ENCODE measurements around the gene FOXR1.

The FOXR1 gene

GRCh38 chr11:119028346-119029068, 56.9 kb downstream of the FOXR1 start:
- DNase-seq, result no peak

- DNase-seq, result no peak
Measured at GRCh38 chr11:119029069-119029339, 57.4 kb downstream of the FOXR1 start.

GRCh38 chr11:119029340-119030028, 57.9 kb downstream of the FOXR1 start:
- no peak for DNase-seq

DNA sequence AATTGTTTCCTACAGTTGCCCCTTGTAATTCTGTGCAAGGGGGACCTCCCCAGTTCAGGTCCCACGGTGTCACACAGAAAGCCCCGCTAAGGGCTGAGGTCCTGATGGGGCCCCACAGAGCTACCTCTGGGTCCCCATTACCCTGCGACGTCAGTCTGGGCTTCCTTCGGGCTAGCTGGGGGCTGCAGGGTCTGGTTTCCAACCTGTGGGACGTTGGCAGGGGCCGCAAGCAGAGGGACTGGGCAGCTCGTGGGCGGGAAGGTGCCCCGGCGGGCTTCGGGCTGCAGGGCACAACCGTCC, 58.4 kb downstream of the FOXR1 start:
- DNase-seq, result peak in 1 of 4 experiments; percentile 30

DNA sequence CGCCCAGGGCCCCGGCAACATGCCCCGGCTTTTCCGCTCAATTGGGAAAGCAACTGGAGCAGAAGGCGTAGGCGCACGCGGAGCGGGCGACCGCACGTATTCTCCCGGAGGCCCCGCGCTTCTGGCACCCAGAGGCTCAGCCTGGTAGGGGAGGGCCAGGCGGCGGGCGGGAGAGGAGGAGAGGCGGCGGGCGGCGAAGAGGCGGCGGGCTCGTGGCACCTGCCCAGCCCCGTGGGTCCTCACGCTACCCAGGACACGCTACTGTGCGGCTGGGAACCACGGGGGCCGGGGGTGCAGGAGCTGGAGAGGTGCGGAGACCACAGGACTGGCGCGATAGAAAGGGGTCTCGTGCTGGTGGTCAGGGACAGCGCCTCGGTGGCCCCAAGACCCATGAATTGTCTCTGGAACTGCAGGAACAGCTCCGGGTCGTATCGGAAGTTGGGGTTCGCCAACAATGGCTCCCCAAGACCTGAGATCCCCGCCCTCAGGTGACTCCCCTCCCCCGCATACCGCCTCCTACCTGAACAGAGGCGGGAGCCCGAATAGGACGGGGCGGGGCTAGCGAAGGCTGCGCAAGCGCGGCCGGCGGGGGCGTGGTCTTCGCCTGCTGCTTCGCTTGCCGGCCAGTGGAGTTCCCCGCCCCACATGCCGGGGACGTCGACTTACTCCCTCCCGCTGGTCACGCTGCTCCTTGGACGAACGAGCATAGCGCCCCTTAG, 58.9 kb downstream of the FOXR1 start, which contains the start of gene SLC37A4:
TSS of gene SLC37A4 (minus strand) at position 549 of the 719 bp plus-strand sequence.
- DNase-seq, result peak; percentile 84 to 99 (median 97)
